Measurements from ENCODE around the gene ILF3. TPM values are rescaled to one million over a fixed set of nuclear protein-coding genes. Genes with fewer than 3 reads are reported as not detected.

The ILF3 gene
- total RNA-seq, 1 donor from 2014 or later = 125 TPM

GRCh38 chr19:10699650-10700335 is 45.6 kb downstream of the ILF3 start:
- TF ChIP-seq CTCF (conservative IDR thresholded peaks at IDR 0.05; ENCODE audit: low read depth, low read length) = peak; percentile 71
- no peak for DNase-seq (ENCODE audit: low read depth)
- H3K4me3 ChIP-seq (ENCODE audit: low read depth, low read length) = no peak overlapping the region

GRCh38 chr19:10701955-10702525 is 47.9 kb downstream of the ILF3 start:
- DNase-seq (ENCODE audit: low read depth) = no peak
- TF ChIP-seq CTCF (conservative IDR thresholded peaks at IDR 0.05; ENCODE audit: low read depth, low read length) = no peak
- peak overlapping the region; percentile 99 for H3K4me3 ChIP-seq (ENCODE audit: low read depth, low read length)

GRCh38 chr19:10706990-10707389 is 52.8 kb downstream of the ILF3 start:
- H3K4me3 ChIP-seq (ENCODE audit: low read depth, low read length) = no peak overlapping the region
- DNase-seq (ENCODE audit: low read depth) = no peak
- TF ChIP-seq CTCF (conservative IDR thresholded peaks at IDR 0.05; ENCODE audit: low read depth, low read length) = no peak

- DNase-seq (ENCODE audit: low read depth) = no peak
- no peak for TF ChIP-seq CTCF (conservative IDR thresholded peaks at IDR 0.05; ENCODE audit: low read depth, low read length)
- no peak overlapping the region for H3K4me3 ChIP-seq (ENCODE audit: low read depth, low read length)
These were observed 53.3 kb downstream of the ILF3 start for GRCh38 chr19:10707440-10707839.

- DNase-seq (ENCODE audit: low read depth) = no peak
- H3K4me3 ChIP-seq (ENCODE audit: low read depth, low read length) = no peak overlapping the region
- TF ChIP-seq CTCF (conservative IDR thresholded peaks at IDR 0.05; ENCODE audit: low read depth, low read length) = no peak
These were observed 54.1 kb downstream of the ILF3 start for GRCh38 chr19:10708291-10708690.

GRCh38 chr19:10712045-10712444 is 57.9 kb downstream of the ILF3 start:
- no peak for TF ChIP-seq CTCF (conservative IDR thresholded peaks at IDR 0.05; ENCODE audit: low read depth, low read length)
- H3K4me3 ChIP-seq (ENCODE audit: low read depth, low read length) = no peak overlapping the region
- DNase-seq (ENCODE audit: low read depth) = no peak

- no peak for TF ChIP-seq CTCF (conservative IDR thresholded peaks at IDR 0.05; ENCODE audit: low read depth, low read length)
- DNase-seq (ENCODE audit: low read depth) = no peak
- no peak overlapping the region for H3K4me3 ChIP-seq (ENCODE audit: low read depth, low read length)
These were observed 58.6 kb downstream of the ILF3 start for GRCh38 chr19:10712754-10713153.

Measured in epithelial cell of proximal tubule (primary cell).